MCF 10A (cell line): ENCODE results near the gene MDM2. TPM values are rescaled to one million over a fixed set of nuclear protein-coding genes. Genes with fewer than 3 reads are reported as not detected.

Experiments used
- BruUV-seq: library from RNA; stranded (reverse); fragments of 400-500 nt; replicated peaks from 2 replicates; lab custom pipeline; 2021; lab: Mats Ljungman, UMichigan
- CTCF ChIA-PET: fragments of 300-600 bp; sonication (Branson Sonifier 250); formaldehyde crosslinking; extraction: SDS; loops from one replicate; lab custom pipeline; 2021; ENCODE audit warnings: antibody characterized with exemption, inconsistent platforms; lab: Yijun Ruan, JAX
- POLR2A ChIA-PET: fragments of 300-600, 350-650 bp; sonication (Branson Sonifier 250); formaldehyde crosslinking; extraction: SDS; loops from one replicate; lab custom pipeline; 2020; ENCODE audit warnings: antibody characterized with exemption, inconsistent platforms; lab: Yijun Ruan, JAX
- DNase-seq: peaks from one replicate; pipeline ENCODE4 v3.0.0-alpha.2; 2018; ENCODE audit not compliant: unreplicated experiment
- H3K27ac Mint-ChIP-seq: one replicate; pipeline ENCODE4 v1.8.0; 2022; ENCODE audit warnings: mild to moderate bottlenecking, low read depth, mixed read lengths; ENCODE audit not compliant: unreplicated experiment
- H3K27me3 Mint-ChIP-seq: one replicate; pipeline ENCODE4 v1.8.0; 2022; ENCODE audit warnings: mixed read lengths; ENCODE audit not compliant: insufficient read depth, unreplicated experiment
- H3K36me3 Mint-ChIP-seq: one replicate; pipeline ENCODE4 v1.8.0; 2022; ENCODE audit warnings: mild to moderate bottlenecking, moderate library complexity, mixed read lengths; ENCODE audit not compliant: insufficient read depth, unreplicated experiment
- H3K4me1 Mint-ChIP-seq: one replicate; pipeline ENCODE4 v1.8.0; 2022; ENCODE audit warnings: mixed read lengths; ENCODE audit not compliant: insufficient read depth, unreplicated experiment
- H3K4me3 Mint-ChIP-seq: one replicate; pipeline ENCODE4 v1.8.0; 2022; ENCODE audit warnings: mild to moderate bottlenecking, moderate library complexity, mixed read lengths; ENCODE audit not compliant: unreplicated experiment
- H3K9me3 Mint-ChIP-seq: one replicate; pipeline ENCODE4 v1.8.0; 2022; ENCODE audit warnings: mixed read lengths; ENCODE audit not compliant: unreplicated experiment
- intact Hi-C: fragments of 100-400 bp; cut with micrococcal nuclease; formaldehyde crosslinking; loops from 2 replicates; pipeline ENCODE4 v1.14.1; 2022
- total RNA-seq: library from RNA; stranded (reverse); gene quantifications from 2 replicates; pipeline ENCODE4 v1.2.3, GENCODE V29; 2022
- TF ChIP-seq, protein P1 (sequence below): fragments of 200-600 bp; IDR thresholded peaks from one replicate; pipeline ENCODE4 v1.8.0; 2022; ENCODE audit warnings: antibody characterized with exemption, mild to moderate bottlenecking; ENCODE audit not compliant: unreplicated experiment

Gene MDM2
- total RNA-seq, 1 experiment from 2014 or later = 383 TPM

GRCh38 chr12:68877583-68877982 lies 69.6 kb downstream of the MDM2 start:
- Mint-ChIP-seq H3K27me3 (no peaks in the 10 kb centered on the region), H3K9me3 (no peaks in the 10 kb centered on the region), H3K36me3 (no peaks in the 10 kb centered on the region), H3K4me3 (no peak overlapping the region), H3K4me1 (no peaks in the 10 kb centered on the region), H3K27ac (no peak overlapping the region)
- CTCF ChIA-PET = interaction anchor here (1.4 kb wide), 2 partner anchors 11 to 193 kb away, joined by 4 to 5 read pairs; no protein-coding TSS in a partner anchor
- TF ChIP-seq, protein P1, sequence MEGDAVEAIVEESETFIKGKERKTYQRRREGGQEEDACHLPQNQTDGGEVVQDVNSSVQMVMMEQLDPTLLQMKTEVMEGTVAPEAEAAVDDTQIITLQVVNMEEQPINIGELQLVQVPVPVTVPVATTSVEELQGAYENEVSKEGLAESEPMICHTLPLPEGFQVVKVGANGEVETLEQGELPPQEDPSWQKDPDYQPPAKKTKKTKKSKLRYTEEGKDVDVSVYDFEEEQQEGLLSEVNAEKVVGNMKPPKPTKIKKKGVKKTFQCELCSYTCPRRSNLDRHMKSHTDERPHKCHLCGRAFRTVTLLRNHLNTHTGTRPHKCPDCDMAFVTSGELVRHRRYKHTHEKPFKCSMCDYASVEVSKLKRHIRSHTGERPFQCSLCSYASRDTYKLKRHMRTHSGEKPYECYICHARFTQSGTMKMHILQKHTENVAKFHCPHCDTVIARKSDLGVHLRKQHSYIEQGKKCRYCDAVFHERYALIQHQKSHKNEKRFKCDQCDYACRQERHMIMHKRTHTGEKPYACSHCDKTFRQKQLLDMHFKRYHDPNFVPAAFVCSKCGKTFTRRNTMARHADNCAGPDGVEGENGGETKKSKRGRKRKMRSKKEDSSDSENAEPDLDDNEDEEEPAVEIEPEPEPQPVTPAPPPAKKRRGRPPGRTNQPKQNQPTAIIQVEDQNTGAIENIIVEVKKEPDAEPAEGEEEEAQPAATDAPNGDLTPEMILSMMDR = no peak
- DNase-seq = no peak
- POLR2A ChIA-PET = interaction anchor here (1.0 to 1.2 kb wide), 2 partner anchors 8 to 12 kb away, joined by 3 to 4 read pairs; no protein-coding TSS in a partner anchor
- no TSS peak for BruUV-seq
- intact Hi-C loops = no loop called here

DNA sequence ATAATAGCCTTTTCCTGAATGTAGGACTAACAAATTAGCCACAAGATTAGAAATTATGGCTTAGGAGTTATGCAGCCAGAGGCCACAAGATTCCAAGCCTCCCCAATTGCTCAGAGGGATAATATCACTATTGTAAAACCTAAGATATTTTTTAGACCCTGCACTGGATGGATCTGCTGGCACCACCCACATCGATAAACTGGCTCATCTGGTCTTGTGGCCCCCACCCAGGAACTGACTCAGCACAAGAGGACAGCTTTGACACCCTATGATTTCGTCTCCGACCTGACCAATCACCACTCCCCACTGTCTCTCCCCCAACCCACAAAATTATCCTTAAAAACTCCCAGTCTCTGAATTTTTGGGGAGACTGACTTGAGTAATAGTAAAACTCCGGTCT lies 70.3 kb downstream of the MDM2 start:
- no peaks in the 10 kb centered on the region for H3K9me3 Mint-ChIP-seq
- H3K4me1 Mint-ChIP-seq = no peaks in the 10 kb centered on the region
- intact Hi-C loops = no loop called here
- CTCF ChIA-PET = no interaction called here
- TF ChIP-seq, protein P1 = no peak
- H3K4me3 Mint-ChIP-seq = no peak overlapping the region
- H3K27me3 Mint-ChIP-seq = no peaks in the 10 kb centered on the region
- H3K27ac Mint-ChIP-seq = no peak overlapping the region
- no peaks in the 10 kb centered on the region for H3K36me3 Mint-ChIP-seq
- POLR2A ChIA-PET = interaction anchor here (0.6 to 1.2 kb wide), 3 partner anchors 9 to 1223 kb away, joined by 3 read pairs; no protein-coding TSS in a partner anchor
- BruUV-seq = no TSS peak
- DNase-seq = no peak

DNA sequence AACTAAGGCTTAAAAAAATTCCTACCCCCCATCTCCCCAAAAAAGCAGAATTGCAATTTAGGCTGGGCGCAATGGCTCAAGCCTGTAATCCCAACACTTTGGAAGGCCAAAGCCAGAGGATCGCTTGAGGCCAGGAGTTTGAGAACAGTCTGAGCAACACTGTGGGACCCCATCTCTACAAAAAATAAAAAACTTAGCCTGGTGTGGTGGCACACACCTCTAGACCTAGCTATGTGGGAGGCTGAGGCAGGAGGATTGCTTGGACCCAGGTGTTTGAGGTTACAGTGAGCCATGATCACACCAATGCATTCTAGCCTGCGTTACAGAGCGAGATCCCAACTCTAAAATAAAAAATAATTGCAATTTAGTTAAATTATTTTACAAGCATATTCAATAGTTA lies 70.9 kb downstream of the MDM2 start:
- no peaks in the 10 kb centered on the region for H3K27me3 Mint-ChIP-seq
- intact Hi-C loops = no loop called here
- no peaks in the 10 kb centered on the region for H3K4me1 Mint-ChIP-seq
- H3K27ac Mint-ChIP-seq = no peak overlapping the region
- no peak overlapping the region for H3K4me3 Mint-ChIP-seq
- no TSS peak for BruUV-seq
- H3K9me3 Mint-ChIP-seq = no peaks in the 10 kb centered on the region
- CTCF ChIA-PET = no interaction called here
- no peak for DNase-seq
- TF ChIP-seq, protein P1 = no peak
- no peaks in the 10 kb centered on the region for H3K36me3 Mint-ChIP-seq
- POLR2A ChIA-PET = interaction anchor here (0.6 kb wide), 1 partner anchor 1222 kb away, joined by 3 read pairs; no protein-coding TSS in a partner anchor

DNA sequence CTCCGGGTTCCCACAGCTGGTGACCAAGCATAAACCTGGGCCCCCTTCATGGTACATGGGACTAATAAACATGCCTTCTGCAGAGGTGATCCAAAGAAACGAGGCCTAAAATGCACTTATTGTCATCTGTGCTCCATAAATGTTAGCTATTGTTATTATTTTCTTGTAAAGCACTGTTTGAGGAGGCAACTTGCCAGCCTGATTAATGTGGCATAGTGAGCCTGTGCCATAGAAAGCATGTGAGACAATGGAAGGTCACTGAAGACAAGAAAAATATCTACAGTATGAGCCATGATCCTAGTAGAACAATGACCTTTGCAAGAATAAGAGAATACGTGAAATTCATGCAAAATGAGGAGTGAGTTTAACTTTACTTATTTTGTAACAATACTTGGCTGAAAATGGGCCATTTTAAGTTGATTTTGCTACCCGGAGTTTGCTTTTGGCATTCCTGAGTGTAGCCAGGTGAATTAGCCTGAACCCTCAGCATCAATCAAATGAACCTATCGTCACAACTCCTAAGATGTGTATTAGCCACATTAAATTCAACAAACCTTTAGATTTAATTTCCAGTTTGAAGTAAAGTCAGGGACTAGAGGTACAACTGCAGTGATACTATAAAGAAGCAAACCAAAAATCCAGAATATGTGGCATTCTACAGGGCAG lies 72.8 kb downstream of the MDM2 start:
- no peaks in the 10 kb centered on the region for H3K36me3 Mint-ChIP-seq

More for the DNA sequence above, 72.8 kb downstream of the MDM2 start:
- Mint-ChIP-seq H3K27me3 (no peaks in the 10 kb centered on the region), H3K27ac (no peak overlapping the region), H3K4me3 (no peak overlapping the region), H3K4me1 (no peaks in the 10 kb centered on the region), H3K9me3 (no peaks in the 10 kb centered on the region)
- ChIA-PET POLR2A (no interaction called here), CTCF (no interaction called here)
- BruUV-seq = no TSS peak
- TF ChIP-seq, protein P1 = no peak
- no peak for DNase-seq
- intact Hi-C loops = no loop called here
